ENCODE measurements around the gene OR11H6. TPM values are rescaled to one million over a fixed set of nuclear protein-coding genes. Genes with fewer than 3 reads are reported as not detected.
"Not testable (repeated sequence)": the region's sequence is repeated elsewhere in the genome, so short reads cannot be mapped to it uniquely, and the experiment has no call there.

OR11H6 gene
- total RNA-seq, 2 experiments from 2014 or later, result not detected

- H3K27me3 Mint-ChIP-seq; POLR2A ChIA-PET; H3K4me3 Mint-ChIP-seq; DNase-seq; H3K4me1 Mint-ChIP-seq; H3K27ac Mint-ChIP-seq; intact Hi-C loops (cut with DNase I, micrococcal nuclease); H3K9me3 Mint-ChIP-seq (ENCODE audit: low read depth); CTCF ChIA-PET; ATAC-seq: not testable (repeated sequence)
- peaks cover 14% of the 10 kb centered on the region for H3K36me3 Mint-ChIP-seq (ENCODE audit: low read depth)
These were observed 40.9 kb downstream of the OR11H6 start for GRCh38 chr14:20264361-20264760.

GRCh38 chr14:20274062-20274461 lies 50.6 kb downstream of the OR11H6 start:
- Mint-ChIP-seq H3K4me1 (peaks cover 6% of the 10 kb centered on the region), H3K27me3 (no peaks in the 10 kb centered on the region), H3K4me3 (no peak overlapping the region), H3K36me3 (ENCODE audit: low read depth) (peaks cover 46% of the 10 kb centered on the region), H3K27ac (no peak overlapping the region), H3K9me3 (ENCODE audit: low read depth) (peaks cover 34% of the 10 kb centered on the region)
- no peak for DNase-seq
- intact Hi-C loops (cut with DNase I, micrococcal nuclease), result no loop called here
- ATAC-seq, result no peak
- POLR2A ChIA-PET, result no interaction called here
- CTCF ChIA-PET, result interaction anchor here (0.6 kb wide), 1 partner anchor 334 kb away, joined by 3 read pairs; no protein-coding TSS in a partner anchor

Other genes starting within 250 kb of the OR11H6 start
- gene OR4K15, start 248.1 kb upstream of the OR11H6 start, total RNA-seq, result not detected
- not detected for gene OR4Q2, start 221.5 kb upstream of the OR11H6 start, total RNA-seq
- not detected for gene OR4K14, start 204.4 kb upstream of the OR11H6 start, total RNA-seq
- not detected for gene OR4K13, start 187.7 kb upstream of the OR11H6 start, total RNA-seq
- gene OR4L1, start 163.7 kb upstream of the OR11H6 start, total RNA-seq, result not detected
- gene OR4K17, start 113.0 kb upstream of the OR11H6 start, total RNA-seq, result not detected
- gene OR4N5, start 84.9 kb upstream of the OR11H6 start, total RNA-seq, result not detected
- not detected for gene OR11G2, start 32.8 kb upstream of the OR11H6 start, total RNA-seq
- gene OR11H7, start 5.3 kb downstream of the OR11H6 start, total RNA-seq, result not detected
- not detected for gene OR11H4, start 15.6 kb downstream of the OR11H6 start, total RNA-seq
- gene TTC5, start 82.2 kb downstream of the OR11H6 start, total RNA-seq, result 10 to 100 TPM; 21.6 to 23.5 TPM
- 10 to 100 TPM; 57.4 to 67.0 TPM for gene CCNB1IP1, start 109.6 kb downstream of the OR11H6 start, total RNA-seq
- gene PARP2, start 119.9 kb downstream of the OR11H6 start, total RNA-seq, result 10 to 100 TPM; 39.4 to 41.8 TPM
- gene TEP1, start 189.8 kb downstream of the OR11H6 start, total RNA-seq, result 10 to 100 TPM; 29.2 to 40.1 TPM
- under 1 TPM; 0.05 to 0.09 TPM for gene KLHL33, start 212.5 kb downstream of the OR11H6 start, total RNA-seq
- gene OSGEP, start 231.1 kb downstream of the OR11H6 start, total RNA-seq, result 10 to 100 TPM; 46.2 to 47.5 TPM
- gene APEX1, start 231.5 kb downstream of the OR11H6 start, total RNA-seq, result 100 to 1,000 TPM; 216 to 257 TPM
- 10 to 100 TPM; 24.2 to 24.7 TPM for gene PIP4P1, start 237.7 kb downstream of the OR11H6 start, total RNA-seq
- 100 to 1,000 TPM; 160 to 164 TPM for gene PNP, start 245.7 kb downstream of the OR11H6 start, total RNA-seq

Measured in activated CD4-positive, alpha-beta T cell treated with anti-CD3 and anti-CD28 coated beads for 36 hours (primary cell).